HL-60 (cell line): Measurements from ENCODE around the gene RBMS3.

Source experiments
- DNase-seq, 2 experiments: peaks; one replicate each; pipeline ENCODE4 v3.0.0-alpha.2; 2010 to 2020; ENCODE audit warnings: low read depth in 1 of 2, low spot score in 1 of 2
- H3K27ac ChIP-seq: fragments of 250-450 bp; sonication (Bioruptor Pico); replicated peaks from 2 replicates; pipeline ENCODE4 v1.5.1; 2020; ENCODE audit warnings: mild to moderate bottlenecking, moderate library complexity
- H3K27me3 ChIP-seq: fragments of 250-450 bp; sonication (Bioruptor Pico); 2 replicates; pipeline ENCODE4 v1.5.1; 2021; ENCODE audit warnings: mild to moderate bottlenecking, moderate library complexity; ENCODE audit not compliant: insufficient read depth, poor library complexity, severe bottlenecking
- H3K4me3 ChIP-seq: replicated peaks from 2 replicates; pipeline ENCODE4 v1.5.1; 2011; ENCODE audit warnings: mild to moderate bottlenecking, control low read depth, low read length; ENCODE audit not compliant: insufficient read depth
- CTCF ChIP-seq: IDR thresholded peaks from one replicate; pipeline ENCODE4 v1.5.1; 2011; ENCODE audit warnings: low read length, control low read depth, inconsistent platforms; ENCODE audit not compliant: insufficient read depth
- GABPA ChIP-seq: IDR thresholded peaks from 2 replicates; pipeline ENCODE4 v1.6.1; 2012; ENCODE audit warnings: low read depth
- POLR2AphosphoS5 ChIP-seq: IDR thresholded peaks from 2 replicates; pipeline ENCODE4 v1.6.1; 2012; ENCODE audit warnings: low read depth
- REST ChIP-seq: IDR thresholded peaks from 2 replicates; pipeline ENCODE4 v1.6.1; 2012; ENCODE audit warnings: low read depth; ENCODE audit not compliant: insufficient replicate concordance
- SPI1 ChIP-seq: IDR thresholded peaks from 2 replicates; pipeline ENCODE4 v1.6.1; 2012; ENCODE audit warnings: low read depth, mild to moderate bottlenecking, borderline replicate concordance

The RBMS3 gene

GRCh38 chr3:29249829-29250345 is 31.0 kb upstream of the RBMS3 start:
- Histone ChIP-seq H3K27ac (no peak overlapping the region), H3K4me3 (no peak overlapping the region), H3K27me3 (no peaks in the 10 kb centered on the region)
- TF ChIP-seq CTCF (no peak), SPI1 (no peak), GABPA (no peak), REST (no peak)
- no peak for DNase-seq

- Histone ChIP-seq H3K27ac (no peak overlapping the region), H3K4me3 (no peak overlapping the region), H3K27me3 (no peaks in the 10 kb centered on the region)
- DNase-seq, result no peak
- no peak for TF ChIP-seq GABPA
- no peak for TF ChIP-seq CTCF
- no peak for TF ChIP-seq POLR2AphosphoS5
- TF ChIP-seq SPI1, result no peak
- no peak for TF ChIP-seq REST
Observed at GRCh38 chr3:29255854-29256696, 24.8 kb upstream of the RBMS3 start.

- no peak overlapping the region for H3K27ac ChIP-seq
- TF ChIP-seq REST, result no peak
- no peak for TF ChIP-seq GABPA
- TF ChIP-seq POLR2AphosphoS5, result no peak
- no peak for TF ChIP-seq SPI1
- no peak overlapping the region for H3K4me3 ChIP-seq
- no peak for DNase-seq
- no peaks in the 10 kb centered on the region for H3K27me3 ChIP-seq
Observed at GRCh38 chr3:29258161-29258560, 22.7 kb upstream of the RBMS3 start.
